GM21529 (cell line): ENCODE results near the gene TLE1.
"Not testable (repeated sequence)": the region's sequence is repeated elsewhere in the genome, so short reads cannot be mapped to it uniquely, and the experiment has no call there.

Experiments used
- ATAC-seq: cut with Tn5 transposase; IDR thresholded peaks from one replicate; pipeline ENCODE4 v1.9.1; 2021; ENCODE audit not compliant: unreplicated experiment

TLE1 gene

GRCh38 chr9:81689343-81690175 lies at the start of gene TLE1:
TSS of gene TLE1 (minus strand) at chr9:81689547. CDS start at chr9:81688240, 1,307 bp downstream.
- ATAC-seq: peak; percentile 81

GRCh38 chr9:81737871-81738507 lies 48.6 kb upstream of the TLE1 start:
- peak; percentile 57 for ATAC-seq

- not testable (repeated sequence) for ATAC-seq
Measured at GRCh38 chr9:81730498-81730897, 41.2 kb upstream of the TLE1 start.

- ATAC-seq: peak; percentile 75
Measured at GRCh38 chr9:81729135-81729534, 39.8 kb upstream of the TLE1 start.

- ATAC-seq: no peak
Measured at GRCh38 chr9:81724242-81724889, 35.0 kb upstream of the TLE1 start.

GRCh38 chr9:81722277-81722676 lies 32.9 kb upstream of the TLE1 start:
- no peak for ATAC-seq

GRCh38 chr9:81720450-81721086 lies 31.2 kb upstream of the TLE1 start:
- no peak for ATAC-seq

GRCh38 chr9:81719972-81720371 lies 30.6 kb upstream of the TLE1 start:
- no peak for ATAC-seq

- no peak for ATAC-seq
Measured at GRCh38 chr9:81718244-81718643, 28.9 kb upstream of the TLE1 start.

- no peak for ATAC-seq
Measured at GRCh38 chr9:81717747-81718077, 28.4 kb upstream of the TLE1 start.

- ATAC-seq: no peak
Measured at GRCh38 chr9:81717061-81717746, 27.9 kb upstream of the TLE1 start.

GRCh38 chr9:81716409-81716808 lies 27.1 kb upstream of the TLE1 start:
- ATAC-seq: no peak

GRCh38 chr9:81705578-81705977 lies 16.2 kb upstream of the TLE1 start:
- no peak for ATAC-seq

- no peak for ATAC-seq
Measured at GRCh38 chr9:81694541-81694940, 5.2 kb upstream of the TLE1 start.

GRCh38 chr9:81693671-81694378 lies 4.5 kb upstream of the TLE1 start:
- no peak for ATAC-seq

GRCh38 chr9:81690251-81690851 lies 1.0 kb upstream of the TLE1 start:
- ATAC-seq: no peak

- peak; percentile 5 for ATAC-seq
Measured at GRCh38 chr9:81689093-81689342, 329 bp downstream of the TLE1 start.

GRCh38 chr9:81688262-81689092 lies 870 bp downstream of the TLE1 start:
- peak; percentile 13 for ATAC-seq

GRCh38 chr9:81687521-81688261 lies 1.7 kb downstream of the TLE1 start:
- ATAC-seq: no peak
